Body of pancreas (tissue), 4 donors: ENCODE measurements around the gene MAPT.

Experiments
- CTCF ChIP-seq, 7 experiments: fragments of 450-650 bp in 4 of 7; fragments of 200-600 bp in 3 of 7; sonication (generic) in 3 of 7; IDR thresholded peaks; one replicate each; pipeline ENCODE4 v1.5.1; 2016 to 2019; ENCODE audit warnings: antibody characterized with exemption in 7 of 7
- POLR2A ChIP-seq, 3 donors: fragments of 450-650 bp; IDR thresholded peaks; one replicate each; pipeline ENCODE4 v1.6.1; 2016; ENCODE audit warnings: antibody characterized with exemption in 3 of 3, mild to moderate bottlenecking in 2 of 3

GRCh38 chr17:46071796-46072195, 177.4 kb downstream of the MAPT start:
- TF ChIP-seq POLR2A (IDR thresholded peaks at IDR 0.05) (no peak), CTCF (IDR thresholded peaks at IDR 0.05) (no peak)
